Kidney capillary endothelial cell (primary cell): ENCODE results near the gene RAB43.
"Not testable (repeated sequence)": the region's sequence is repeated elsewhere in the genome, so short reads cannot be mapped to it uniquely, and the experiment has no call there.

Experiments used
- DNase-seq: peaks from one replicate; pipeline ENCODE4 v3.0.0-alpha.2; 2018; ENCODE audit warnings: low spot score

RAB43 gene

DNA sequence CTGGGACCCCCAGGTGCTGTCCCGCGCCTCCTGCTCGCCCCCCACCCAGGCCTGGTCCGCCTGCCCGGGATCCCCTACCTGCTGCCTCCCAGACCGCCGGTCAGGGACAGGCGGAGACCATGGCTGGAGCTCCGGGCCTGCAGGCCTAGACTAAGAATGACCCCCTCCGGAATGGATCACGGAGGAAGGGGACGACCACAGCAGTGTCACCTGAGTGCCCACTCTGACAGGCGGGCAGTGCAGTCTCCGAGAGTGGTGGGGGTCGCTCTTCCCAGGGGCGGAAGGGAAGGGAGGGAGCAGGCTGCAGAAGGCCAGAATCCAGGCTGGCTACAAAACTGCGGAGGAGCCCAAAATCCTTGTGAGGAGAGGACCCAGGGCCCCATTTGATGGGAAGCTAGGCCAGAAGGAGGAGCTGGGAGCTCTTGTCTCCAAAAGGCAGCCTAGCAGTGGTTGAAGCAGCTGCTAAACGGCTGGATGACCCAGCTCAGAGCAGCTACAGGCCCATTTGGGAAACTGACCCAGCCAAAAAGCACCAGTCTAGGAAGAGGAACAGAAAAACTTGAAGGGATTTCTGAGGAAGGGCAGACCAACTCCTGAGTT is 908 bp upstream of the RAB43 start:
- DNase-seq = no peak

DNA sequence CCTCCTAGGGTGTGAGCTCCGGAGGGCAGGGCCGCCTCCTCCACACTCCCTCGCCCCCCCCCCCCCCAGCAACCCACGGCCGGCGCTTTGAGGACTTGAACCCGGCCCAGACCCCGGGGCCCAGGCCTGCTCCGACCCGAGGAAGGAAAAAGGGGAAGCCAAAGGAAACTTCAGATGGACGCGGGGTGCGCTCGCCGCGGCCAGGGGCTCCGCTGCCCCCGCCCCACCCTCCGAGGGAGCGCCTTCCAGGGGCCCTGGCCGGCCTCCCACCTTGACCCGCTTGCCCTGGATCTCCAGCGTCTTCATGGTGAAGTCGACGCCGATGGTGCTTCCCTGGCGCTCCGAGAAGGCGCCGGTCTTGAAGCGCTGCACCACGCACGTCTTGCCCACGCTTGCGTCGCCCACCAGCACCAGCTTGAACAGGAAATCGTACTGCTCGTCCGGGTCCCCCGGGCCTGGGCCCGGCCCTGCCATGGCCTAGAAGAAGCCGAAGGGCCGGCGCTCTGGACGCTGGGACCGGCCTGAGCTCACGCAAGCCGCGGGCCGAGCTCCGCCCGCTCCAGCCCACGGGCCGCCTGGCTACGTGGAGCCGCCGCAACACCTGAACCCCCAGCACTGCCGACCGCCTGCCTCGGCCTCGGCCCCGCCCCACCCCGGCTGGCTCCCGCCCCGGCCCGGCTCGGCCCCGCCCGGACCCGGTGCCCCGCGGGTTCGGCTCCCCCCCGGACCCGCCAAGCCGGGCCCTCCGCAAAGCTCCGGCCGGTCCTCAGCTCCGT is 400 bp downstream of the RAB43 start:
- peak; percentile 14 for DNase-seq

DNA sequence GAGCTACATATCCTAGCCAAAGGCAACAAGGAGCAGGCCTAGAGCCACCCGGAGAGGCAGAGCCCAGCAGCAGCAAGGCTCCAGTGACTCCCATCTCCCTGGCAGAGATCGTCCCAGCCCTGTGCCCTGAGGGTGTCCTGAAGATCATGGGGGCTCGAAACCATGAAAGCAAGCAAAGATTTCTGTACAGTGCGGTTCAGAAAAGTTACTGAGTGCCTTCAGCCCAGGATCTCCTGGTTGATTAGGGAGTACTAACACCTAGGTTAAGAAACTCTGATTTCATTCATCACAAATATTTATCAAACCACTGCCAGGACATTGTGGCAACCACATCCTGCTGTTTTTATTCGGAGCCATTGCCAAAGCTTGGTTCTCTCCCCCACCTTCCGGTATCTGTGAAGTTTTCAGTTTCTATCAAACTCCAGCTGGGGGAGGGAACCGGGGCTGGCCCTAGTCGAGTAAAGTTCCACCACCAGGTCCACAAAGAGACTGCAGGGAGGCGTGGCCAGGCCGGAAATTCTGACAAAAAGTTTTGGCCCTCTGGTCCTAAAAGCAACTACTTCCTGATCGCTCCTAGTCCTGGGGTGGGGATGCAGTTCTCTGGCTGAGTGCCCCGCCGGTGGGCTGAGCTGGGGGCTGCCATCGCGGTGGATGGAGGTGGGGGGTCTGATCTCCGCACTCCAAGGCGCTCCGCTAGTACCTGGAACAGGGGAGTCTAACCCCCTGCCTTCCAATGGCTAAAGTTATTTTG is 1.2 kb downstream of the RAB43 start:
- peak; percentile 83 for DNase-seq

DNA sequence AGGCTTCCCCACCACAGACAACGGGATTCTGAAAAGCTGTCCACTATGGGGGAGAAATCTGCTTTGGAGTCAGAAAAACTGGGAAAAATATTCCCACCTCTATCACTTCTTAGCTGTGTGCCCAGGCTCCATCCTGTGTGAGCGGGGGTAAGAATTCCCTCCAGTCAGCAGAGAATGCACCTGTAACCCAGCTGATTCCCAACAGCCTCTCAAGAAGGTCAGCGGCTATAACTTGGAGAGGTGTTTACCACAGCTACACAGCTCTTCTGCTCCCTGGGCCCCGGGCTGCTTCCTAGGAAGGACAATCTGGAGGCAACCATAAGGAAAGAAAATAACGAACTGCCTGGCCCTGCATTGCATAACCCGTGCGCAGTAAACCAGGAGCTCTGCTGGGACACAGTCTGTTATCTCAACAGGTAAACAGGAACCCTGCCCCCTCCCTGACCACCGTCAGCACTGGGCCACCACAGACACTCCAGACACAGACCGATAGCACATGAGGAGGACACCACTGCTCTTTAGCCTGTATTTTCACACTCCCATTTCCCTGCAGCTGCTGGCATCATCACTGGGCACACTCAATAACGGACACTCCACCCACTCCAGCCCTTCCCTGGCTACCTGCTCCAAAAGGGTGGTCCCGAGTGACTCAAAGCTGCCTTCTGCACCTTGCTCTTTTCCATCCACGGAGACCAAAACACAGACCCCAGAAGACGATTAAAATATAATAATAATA is 2.1 kb downstream of the RAB43 start:
- DNase-seq = no peak

DNA sequence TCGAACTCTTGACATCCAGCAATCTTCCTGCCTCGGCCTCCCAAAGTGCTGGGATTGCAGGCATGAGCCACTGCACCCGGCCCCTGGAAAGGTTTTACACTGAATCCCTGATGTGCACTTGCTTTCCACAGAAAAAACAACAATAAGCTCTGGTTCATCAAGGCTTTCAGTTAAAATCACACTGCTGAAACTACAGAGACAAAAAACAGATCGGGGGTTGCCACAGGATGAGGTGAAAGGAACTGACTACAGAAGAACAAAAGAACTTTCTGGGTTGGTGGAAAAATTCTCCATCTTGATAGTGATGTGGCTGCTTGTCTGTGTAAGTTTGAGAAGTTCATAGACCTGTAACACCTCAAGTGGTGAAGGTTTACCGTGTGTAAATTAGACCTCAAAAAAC is 2.9 kb downstream of the RAB43 start:
- DNase-seq = no peak

DNA sequence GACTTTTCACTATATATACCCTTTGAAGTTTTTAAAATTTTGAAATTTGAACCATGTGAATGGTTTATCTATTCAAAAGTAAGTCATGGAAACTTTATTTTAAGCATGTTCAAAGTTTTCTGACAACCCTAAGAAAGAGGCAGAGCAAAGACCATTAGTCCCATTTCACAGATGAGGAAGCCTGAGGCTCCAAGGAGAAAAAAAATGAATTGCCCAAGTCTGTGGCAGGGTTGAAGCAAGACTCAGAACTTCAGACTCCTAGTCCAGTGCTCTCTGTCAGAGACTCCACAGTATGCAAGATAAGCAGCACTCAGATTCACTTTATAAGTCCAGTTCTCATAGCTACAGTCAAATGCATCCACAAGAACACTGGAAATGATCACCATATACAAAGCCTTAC is 4.5 kb downstream of the RAB43 start:
- no peak for DNase-seq

DNA sequence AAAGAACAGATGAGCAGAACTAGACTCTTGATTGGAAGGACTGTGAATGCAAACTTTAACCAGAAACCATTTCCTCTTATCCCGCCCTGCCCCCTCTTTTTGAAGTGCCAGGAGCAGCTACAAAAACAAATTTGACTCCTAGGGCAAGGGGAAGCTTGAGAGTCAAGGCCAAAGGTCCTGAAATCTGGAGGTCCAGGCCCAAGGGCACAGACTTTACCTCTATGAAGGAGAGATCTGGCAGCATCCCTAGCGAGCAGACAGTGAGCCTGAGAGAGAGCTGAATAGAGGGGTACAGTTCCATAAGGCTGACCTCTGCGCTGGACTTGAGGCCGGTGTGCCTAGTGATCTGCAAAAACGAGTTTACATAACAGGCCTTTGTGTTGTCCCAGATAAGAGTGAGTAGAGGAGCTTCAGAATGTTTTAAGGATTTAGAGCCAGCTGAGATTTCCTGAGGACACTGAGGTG is 5.1 kb downstream of the RAB43 start:
- DNase-seq = no peak

DNA sequence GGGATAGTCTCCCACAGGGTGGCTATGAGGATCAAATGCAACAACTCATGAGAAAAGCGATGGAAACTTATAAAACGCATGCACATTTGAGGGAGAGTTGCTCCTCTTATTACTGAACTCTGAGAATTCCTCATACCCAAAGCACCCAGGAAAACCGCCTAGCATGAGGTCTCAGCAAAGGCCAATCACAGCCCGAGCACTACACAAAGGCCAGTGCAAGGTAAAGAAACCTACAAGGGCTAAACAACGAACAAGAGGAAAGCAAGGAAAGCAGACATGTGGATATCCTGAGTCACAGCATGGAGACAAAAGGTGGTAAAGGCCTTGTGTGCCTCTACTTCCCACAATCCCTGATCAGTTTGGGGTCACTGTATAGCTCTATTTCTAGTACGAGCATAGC is 7.1 kb downstream of the RAB43 start:
- no peak for DNase-seq

DNA sequence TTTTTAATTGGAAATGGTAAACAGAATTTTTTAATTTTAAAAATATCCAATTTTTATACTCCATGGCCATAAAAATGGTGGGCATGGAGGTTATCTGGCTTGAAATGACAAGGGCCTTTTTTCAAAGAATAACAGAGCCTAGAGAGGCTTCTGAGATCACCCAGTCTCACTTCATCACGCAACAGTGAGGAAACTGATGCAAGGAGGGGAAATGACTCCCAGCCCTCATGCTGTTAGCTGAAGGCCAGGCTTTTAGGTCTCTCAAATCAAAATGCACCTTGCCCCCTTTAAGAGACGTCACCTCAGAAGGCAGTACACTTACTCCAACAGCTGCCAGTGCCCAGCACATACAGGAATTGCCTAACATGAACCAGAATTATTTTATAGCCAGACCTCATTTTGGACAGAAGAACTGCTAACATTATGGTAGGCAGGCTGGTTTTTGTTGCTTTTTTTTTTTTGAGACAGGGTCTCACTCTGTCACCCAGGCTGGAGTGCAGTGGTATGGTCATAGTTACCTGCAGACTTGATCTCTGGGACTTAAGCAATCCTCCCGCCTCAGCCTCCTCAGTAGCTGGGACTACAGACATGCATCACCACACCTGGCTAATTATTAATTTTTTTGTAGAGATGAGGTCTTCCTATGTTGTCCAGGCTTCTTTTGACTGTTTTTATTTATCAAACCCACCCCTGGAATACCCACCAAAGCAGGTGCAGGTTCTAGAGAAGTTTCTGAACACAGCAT is 9.1 kb downstream of the RAB43 start:
- DNase-seq = peak; percentile 17

DNA sequence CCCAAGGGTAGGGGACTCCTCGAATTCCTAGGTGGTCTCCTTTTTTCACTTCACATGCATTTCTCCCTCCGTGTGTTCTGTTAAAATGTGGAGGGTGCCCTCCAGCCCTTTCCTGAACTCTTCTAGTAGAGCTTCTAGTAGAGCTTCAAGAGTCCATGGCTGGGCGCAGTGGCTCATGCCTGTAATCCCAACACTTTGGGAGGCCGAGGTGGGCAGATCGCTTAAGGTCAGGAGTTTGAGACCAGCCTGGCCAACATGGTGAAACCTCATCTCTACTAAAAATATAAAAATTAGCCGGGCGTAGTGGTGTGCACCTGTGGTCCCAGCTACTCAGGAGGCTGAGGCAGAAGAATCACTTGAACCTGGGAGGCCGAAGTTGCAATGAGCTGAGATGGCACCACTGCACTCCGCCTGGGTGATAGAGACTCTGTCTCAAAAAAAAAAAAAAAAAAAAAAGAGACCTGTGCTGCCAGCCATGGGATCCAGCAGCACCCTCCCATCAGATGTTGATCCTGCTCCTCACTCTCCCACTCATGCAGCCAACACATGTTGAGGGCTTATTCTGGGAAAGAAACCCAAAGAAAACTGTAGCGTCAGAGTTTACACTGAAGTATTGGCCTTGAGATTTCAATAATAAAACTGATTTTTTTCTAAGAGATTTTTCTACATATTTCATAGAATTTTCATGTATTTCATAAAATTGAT is 10.4 kb downstream of the RAB43 start:
- not testable (repeated sequence) for DNase-seq

DNA sequence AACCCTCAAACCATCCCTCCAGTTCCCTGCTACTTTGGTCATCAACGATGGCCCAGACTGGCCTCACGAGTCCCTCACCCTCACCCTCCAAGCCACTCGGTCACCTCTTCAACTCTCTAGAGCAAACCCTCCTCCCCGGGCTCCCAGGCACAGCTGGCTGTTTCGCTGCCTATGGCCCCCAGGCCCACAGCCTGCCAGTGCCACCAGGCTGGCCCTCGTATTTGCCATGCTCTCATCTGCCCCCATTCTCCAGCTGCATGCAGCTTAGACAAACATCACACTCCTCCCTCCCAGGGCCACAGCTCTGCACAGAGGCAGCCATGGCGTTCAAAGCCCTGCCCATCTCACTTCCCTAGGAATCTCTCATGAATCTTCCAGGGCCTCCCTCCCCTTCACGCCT is 13.8 kb downstream of the RAB43 start:
- DNase-seq = no peak

DNA sequence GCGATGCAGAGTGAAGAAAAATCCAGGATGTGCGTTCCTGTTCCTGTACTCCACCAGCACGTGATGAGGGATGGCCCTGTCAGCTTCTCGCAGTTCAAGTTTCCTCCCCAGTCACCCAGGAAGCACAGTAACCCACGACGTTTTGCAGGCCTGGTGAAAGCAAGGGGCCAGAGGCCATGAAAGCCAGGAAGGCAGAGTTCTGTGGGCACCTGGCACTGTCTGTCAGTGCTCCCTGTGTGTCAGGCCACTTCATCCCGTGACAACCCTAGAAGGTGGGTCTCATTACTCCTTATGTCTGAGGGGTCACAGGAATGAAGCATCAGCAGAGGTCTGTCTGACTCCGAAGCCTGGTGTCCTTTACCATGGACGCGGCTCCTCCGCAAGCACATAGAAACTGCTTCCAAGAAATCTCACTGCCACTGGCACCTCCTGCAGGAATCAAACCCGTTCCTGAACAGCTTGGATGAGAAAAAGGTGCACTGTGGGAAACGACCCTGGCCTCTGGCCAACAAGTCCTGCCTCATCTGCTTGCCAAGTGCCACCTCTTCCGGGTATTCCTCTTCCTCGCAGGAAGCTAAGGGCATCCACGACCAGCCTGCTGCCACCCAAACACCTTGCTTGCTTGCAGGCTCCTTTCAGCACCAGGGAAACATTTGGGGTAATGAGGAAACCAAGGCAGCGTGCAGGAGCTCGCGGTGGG is 14.6 kb downstream of the RAB43 start:
- DNase-seq = no peak

DNA sequence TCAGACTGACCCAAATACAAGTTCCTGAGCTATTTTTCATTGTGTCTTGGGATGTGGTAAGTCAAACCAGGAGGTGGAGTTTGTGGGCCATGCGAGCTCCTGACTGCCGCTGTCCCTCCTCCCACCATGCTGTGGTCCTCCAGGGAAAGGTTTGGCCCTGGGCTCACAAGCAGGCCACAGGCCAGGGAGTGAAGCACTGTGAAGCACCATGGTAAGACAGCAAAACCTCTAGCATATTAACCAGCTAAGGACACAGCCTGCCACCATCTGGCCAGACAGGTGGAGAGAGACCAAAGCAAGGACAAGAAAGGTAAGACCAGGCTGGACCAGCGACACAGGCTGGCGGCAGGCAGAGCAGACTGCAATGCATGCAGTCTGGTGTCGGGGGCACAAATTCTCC is 15.3 kb downstream of the RAB43 start:
- no peak for DNase-seq

DNA sequence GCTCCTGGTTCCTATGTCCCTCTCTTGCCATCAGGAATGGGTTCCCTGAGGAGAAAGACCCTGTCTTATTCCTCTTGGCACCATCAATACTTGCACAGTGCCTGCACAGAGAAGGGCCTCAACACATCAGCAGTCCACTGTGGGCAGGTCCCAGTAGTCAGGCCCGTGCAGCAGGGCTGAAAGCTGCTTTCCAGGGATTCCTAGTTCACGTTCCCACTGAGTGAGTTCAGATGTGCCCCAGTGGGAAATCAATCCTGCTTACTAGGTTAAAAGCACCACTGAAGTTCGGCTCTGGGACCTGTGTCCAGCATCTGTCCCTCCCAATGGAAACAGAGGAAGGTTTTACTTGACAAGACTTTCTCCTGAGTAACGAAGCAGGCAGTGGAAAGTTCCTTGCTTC is 15.7 kb downstream of the RAB43 start:
- DNase-seq = no peak

DNA sequence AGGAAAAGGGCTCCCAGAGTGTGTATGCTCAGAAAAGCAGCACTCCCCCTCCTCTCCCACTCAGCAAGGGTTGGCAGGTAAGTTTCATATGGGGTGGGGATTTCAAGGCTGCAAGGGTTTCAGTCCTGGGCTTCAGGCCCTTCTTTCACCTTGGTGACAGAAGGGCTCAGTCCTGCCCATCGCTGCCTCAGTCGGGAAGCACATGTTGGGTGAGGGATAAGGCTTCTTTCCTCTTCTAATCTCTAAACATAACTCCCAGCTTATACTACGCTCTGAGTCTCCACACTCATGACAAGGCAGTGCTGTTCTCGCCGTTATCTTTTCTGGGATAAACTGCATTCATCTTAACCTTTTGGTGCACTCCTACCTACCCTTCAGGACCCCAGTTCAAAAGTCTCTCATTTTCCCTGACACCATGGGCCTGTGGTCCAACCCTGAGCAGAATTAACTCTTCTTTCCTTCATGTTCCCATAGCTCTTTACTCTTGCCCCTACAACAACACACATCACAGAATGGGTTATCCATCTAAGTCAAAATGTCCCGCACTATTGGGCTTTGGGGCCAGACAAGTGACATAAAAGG is 17.0 kb downstream of the RAB43 start:
- no peak for DNase-seq

DNA sequence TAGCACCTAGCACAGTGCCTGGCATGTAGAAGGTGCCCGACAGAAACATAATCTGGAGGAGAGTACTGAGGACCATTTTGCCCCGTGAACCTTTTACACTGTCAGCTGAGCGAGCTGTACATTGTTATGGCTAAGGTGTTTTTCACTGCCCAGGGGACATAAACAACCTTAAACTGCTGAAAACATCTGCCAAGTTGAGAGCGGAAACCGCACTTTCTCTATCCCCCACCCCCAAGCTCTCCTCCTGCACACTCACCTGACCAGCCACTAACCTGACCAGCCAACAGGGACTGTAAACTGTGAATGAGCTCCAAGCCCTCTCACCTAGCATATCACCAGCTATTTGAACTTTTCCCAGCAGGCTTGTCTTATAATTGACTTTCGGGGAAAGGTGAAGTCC is 17.6 kb downstream of the RAB43 start:
- DNase-seq = no peak

DNA sequence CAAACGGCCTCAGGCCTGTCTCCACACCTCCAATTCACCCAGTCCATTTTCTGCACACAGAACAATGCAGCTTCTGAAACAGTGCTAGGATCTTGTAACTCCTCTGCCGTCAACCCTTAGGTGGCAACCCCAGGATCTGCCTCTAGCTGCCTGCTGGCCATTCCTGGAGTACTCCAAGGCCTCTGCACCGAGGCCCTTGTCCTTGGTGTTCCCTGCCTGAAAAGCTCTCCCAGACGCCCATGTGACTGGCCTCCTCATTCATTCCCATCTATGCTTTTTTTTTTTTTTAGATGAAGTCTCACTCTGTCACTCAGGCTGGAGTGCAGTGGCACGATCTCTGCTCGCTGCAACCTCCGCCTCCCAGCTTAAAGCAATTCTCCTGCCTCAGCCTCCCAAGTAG is 18.3 kb downstream of the RAB43 start:
- DNase-seq = no peak

DNA sequence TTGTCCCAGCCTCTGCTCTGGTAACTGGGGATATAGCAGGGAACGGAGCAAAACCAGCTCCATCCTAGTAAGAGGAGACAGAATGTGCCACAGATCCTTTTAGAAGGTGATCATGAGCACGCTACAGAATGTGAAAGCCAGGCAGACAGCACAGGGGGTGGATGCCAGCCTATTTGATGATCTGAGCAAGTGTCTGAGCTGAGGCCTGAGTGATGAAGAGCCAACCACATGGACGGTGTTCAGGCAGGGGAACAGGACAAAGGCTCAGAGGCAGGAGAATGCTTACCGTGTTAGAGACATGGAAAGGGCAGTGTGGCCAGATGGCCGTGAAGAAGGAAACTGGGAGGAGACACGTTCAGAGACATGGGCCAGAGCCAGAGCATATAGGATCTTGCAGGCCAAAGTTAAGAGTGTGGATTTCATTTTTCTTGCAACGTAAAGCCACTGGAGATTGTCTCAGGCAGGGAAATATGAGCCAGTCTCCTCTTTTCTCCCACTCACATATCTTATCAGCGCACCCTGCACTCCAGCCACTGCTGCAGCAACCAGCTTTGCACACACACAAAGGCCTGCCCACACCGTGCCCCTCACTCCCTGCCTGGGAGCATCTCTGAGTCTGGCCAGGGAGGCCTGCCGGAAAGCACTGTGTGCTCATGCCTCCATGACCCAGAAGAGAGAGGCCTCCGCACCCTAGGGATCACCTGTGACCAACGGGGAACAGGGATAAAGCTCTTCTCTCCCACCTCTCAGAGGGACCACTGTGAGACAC is 20.1 kb downstream of the RAB43 start:
- DNase-seq = no peak

DNA sequence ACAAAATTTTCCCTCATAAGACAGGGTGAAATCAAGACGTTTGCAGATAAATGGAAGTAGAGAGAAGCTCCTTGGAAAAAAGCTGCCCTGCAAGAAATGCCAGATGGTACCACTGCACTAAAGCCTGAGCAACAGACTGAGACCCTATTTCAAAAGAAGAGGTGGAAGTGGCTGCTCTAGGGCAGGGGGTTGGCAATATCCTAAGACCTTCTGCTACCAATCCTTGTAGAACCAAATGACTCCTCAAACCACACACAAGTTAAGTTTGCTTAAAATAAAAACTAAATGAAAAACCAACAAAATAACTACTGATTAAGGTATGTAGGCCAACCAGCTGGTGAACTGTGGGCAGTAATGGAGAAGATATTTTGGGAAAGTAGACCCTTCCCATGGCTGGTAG is 21.3 kb downstream of the RAB43 start:
- no peak for DNase-seq
